Endothelial cell (in vitro differentiated cells): ENCODE data around the gene CSTA. TPM values are rescaled to one million over a fixed set of nuclear protein-coding genes. Genes with fewer than 3 reads are reported as not detected.
A peak's percentile ranks its signal among the peaks of the same experiment; 100 is the strongest.

Experiments
- DNase-seq: peaks from one replicate; pipeline ENCODE4 v3.0.0; 2021; ENCODE audit warnings: low spot score
- H3K27ac Mint-ChIP-seq: one replicate; pipeline ENCODE4 v1.8.0; 2021; ENCODE audit warnings: mixed read lengths, inconsistent platforms; ENCODE audit not compliant: unreplicated experiment
- H3K27me3 Mint-ChIP-seq: one replicate; pipeline ENCODE4 v1.8.0; 2021; ENCODE audit warnings: mild to moderate bottlenecking, moderate library complexity, mixed read lengths, inconsistent platforms; ENCODE audit not compliant: unreplicated experiment
- H3K36me3 Mint-ChIP-seq: one replicate; pipeline ENCODE4 v1.8.0; 2021; ENCODE audit warnings: mild to moderate bottlenecking, low read depth, mixed read lengths, inconsistent platforms; ENCODE audit not compliant: unreplicated experiment
- H3K4me1 Mint-ChIP-seq: one replicate; pipeline ENCODE4 v1.8.0; 2021; ENCODE audit warnings: mild to moderate bottlenecking, mixed read lengths, inconsistent platforms; ENCODE audit not compliant: unreplicated experiment
- H3K4me3 Mint-ChIP-seq: one replicate; pipeline ENCODE4 v1.8.0; 2021; ENCODE audit warnings: mild to moderate bottlenecking, mixed read lengths, inconsistent platforms; ENCODE audit not compliant: unreplicated experiment
- H3K9me3 Mint-ChIP-seq: one replicate; pipeline ENCODE4 v1.8.0; 2021; ENCODE audit warnings: mixed read lengths, inconsistent platforms; ENCODE audit not compliant: unreplicated experiment
- CTCF ChIP-seq: fragments of 200-600 bp; sonication (generic); IDR thresholded peaks from one replicate; pipeline ENCODE4 v1.5.0; 2021; ENCODE audit warnings: antibody characterized with exemption; ENCODE audit not compliant: unreplicated experiment
- total RNA-seq: library from RNA; stranded (reverse); fragmentation: NEBNext Ultra II Directional; extraction: Animal tissue kit (Norgen Biotek cat#: 25700); gene quantifications from one replicate; pipeline ENCODE4 v1.2.1, GENCODE V29; 2021; ENCODE audit not compliant: unreplicated experiment

CSTA gene
- total RNA-seq, 1 donor from 2014 or later = not detected

GRCh38 chr3:122366379-122366749 lies 41.3 kb downstream of the CSTA start:
- no peaks in the 10 kb centered on the region for H3K9me3 Mint-ChIP-seq
- DNase-seq = no peak
- no peak for TF ChIP-seq CTCF
- peaks cover 11% of the 10 kb centered on the region for H3K4me1 Mint-ChIP-seq
- H3K27ac Mint-ChIP-seq = no peak overlapping the region
- peaks cover 2% of the 10 kb centered on the region for H3K27me3 Mint-ChIP-seq
- no peak overlapping the region for H3K4me3 Mint-ChIP-seq
- H3K36me3 Mint-ChIP-seq = peaks cover 7% of the 10 kb centered on the region

- no peak overlapping the region for H3K4me3 Mint-ChIP-seq
- peaks cover 1% of the 10 kb centered on the region for H3K27me3 Mint-ChIP-seq
- no peak for DNase-seq
- H3K4me1 Mint-ChIP-seq = no peaks in the 10 kb centered on the region
- H3K27ac Mint-ChIP-seq = no peak overlapping the region
- no peaks in the 10 kb centered on the region for H3K9me3 Mint-ChIP-seq
- no peak for TF ChIP-seq CTCF
- no peaks in the 10 kb centered on the region for H3K36me3 Mint-ChIP-seq
These were observed 49.0 kb downstream of the CSTA start for GRCh38 chr3:122374034-122374433.

GRCh38 chr3:122377975-122378374 lies 52.9 kb downstream of the CSTA start:
- peaks cover 1% of the 10 kb centered on the region for H3K27me3 Mint-ChIP-seq
- no peak for TF ChIP-seq CTCF
- H3K36me3 Mint-ChIP-seq = no peaks in the 10 kb centered on the region
- no peak overlapping the region for H3K4me3 Mint-ChIP-seq
- H3K4me1 Mint-ChIP-seq = peaks cover 7% of the 10 kb centered on the region
- no peaks in the 10 kb centered on the region for H3K9me3 Mint-ChIP-seq
- DNase-seq = no peak
- H3K27ac Mint-ChIP-seq = no peak overlapping the region

- peak within 1 kb of the TSS; percentile 96 for H3K4me3 Mint-ChIP-seq
- peak; percentile 87 for DNase-seq
- no peaks in the 10 kb centered on the region for H3K27me3 Mint-ChIP-seq
- H3K27ac Mint-ChIP-seq = peak within 1 kb of the TSS; percentile 90
- peaks cover 17% of the 10 kb centered on the region for H3K4me1 Mint-ChIP-seq
- H3K36me3 Mint-ChIP-seq = no peaks in the 10 kb centered on the region
- TF ChIP-seq CTCF = no peak
- no peaks in the 10 kb centered on the region for H3K9me3 Mint-ChIP-seq
These were observed 58.0 kb downstream of the CSTA start, which contains the start of gene MIX23 for GRCh38 chr3:122382888-122383666. TSS of gene MIX23 (minus strand) at chr3:122383231. CDS start at chr3:122383224, 7 bp downstream.

- Mint-ChIP-seq H3K4me3 (peak within 1 kb of the TSS; percentile 96), H3K36me3 (no peaks in the 10 kb centered on the region), H3K9me3 (no peaks in the 10 kb centered on the region), H3K27ac (peak within 1 kb of the TSS; percentile 90), H3K4me1 (peaks cover 17% of the 10 kb centered on the region), H3K27me3 (no peaks in the 10 kb centered on the region)
- peak; percentile 97 for DNase-seq
- peak; percentile 25 for TF ChIP-seq CTCF
These were observed 59.0 kb downstream of the CSTA start, which contains the start of gene FAM162A for GRCh38 chr3:122383771-122384697. TSS of gene FAM162A (plus strand) at chr3:122384182. CDS start at chr3:122384266, 84 bp downstream.
